ENCODE results near the gene MCIDAS.

The MCIDAS gene

GRCh38 chr5:55226934-55227663 is at the start of gene MCIDAS:
TSS of gene MCIDAS (minus strand) at chr5:55227315. CDS start at chr5:55227138, 177 bp downstream.
- DNase-seq: peak; percentile 36

- no peak for DNase-seq
Observed at GRCh38 chr5:55276771-55277170, 49.7 kb upstream of the MCIDAS start.

GRCh38 chr5:55258339-55258738 is 31.2 kb upstream of the MCIDAS start:
- no peak for DNase-seq

- DNase-seq: no peak
Observed at GRCh38 chr5:55254802-55255201, 27.7 kb upstream of the MCIDAS start.

GRCh38 chr5:55250064-55250463 is 22.9 kb upstream of the MCIDAS start:
- DNase-seq: no peak

- DNase-seq: no peak
Observed at GRCh38 chr5:55241746-55242145, 14.6 kb upstream of the MCIDAS start.

- DNase-seq: no peak
Observed at GRCh38 chr5:55236800-55237199, 9.7 kb upstream of the MCIDAS start.

GRCh38 chr5:55234121-55234700 is 7.1 kb upstream of the MCIDAS start:
- DNase-seq: peak; percentile 63

GRCh38 chr5:55232985-55233928 is 6.1 kb upstream of the MCIDAS start, which contains the start of gene CCNO:
TSS of gene CCNO (minus strand) at chr5:55233608. CDS start at chr5:55233523, 85 bp downstream.
- DNase-seq: peak; percentile 88

- peak; percentile 37 for DNase-seq
Observed at GRCh38 chr5:55232271-55232984, 5.3 kb upstream of the MCIDAS start.

- no peak for DNase-seq
Observed at GRCh38 chr5:55231919-55232270, 4.8 kb upstream of the MCIDAS start.

- peak; percentile 40 for DNase-seq
Observed at GRCh38 chr5:55231029-55231918, 4.2 kb upstream of the MCIDAS start.

- no peak for DNase-seq
Observed at GRCh38 chr5:55230086-55230629, 3.0 kb upstream of the MCIDAS start.

- peak; percentile 13 for DNase-seq
Observed at GRCh38 chr5:55227664-55228430, 732 bp upstream of the MCIDAS start.

GRCh38 chr5:55226027-55226933 is 835 bp downstream of the MCIDAS start:
- DNase-seq: peak; percentile 76

GRCh38 chr5:55225346-55225745 is 1.8 kb downstream of the MCIDAS start:
- DNase-seq: no peak

- no peak for DNase-seq
Observed at GRCh38 chr5:55223812-55224240, 3.3 kb downstream of the MCIDAS start.

- DNase-seq: no peak
Observed at GRCh38 chr5:55222985-55223811, 3.9 kb downstream of the MCIDAS start.

Measured in NCI-H748 treated with DMSO at 0.1 percent for 48 hours (cell line).